ENCODE results near the gene ASIC4.

DNA sequence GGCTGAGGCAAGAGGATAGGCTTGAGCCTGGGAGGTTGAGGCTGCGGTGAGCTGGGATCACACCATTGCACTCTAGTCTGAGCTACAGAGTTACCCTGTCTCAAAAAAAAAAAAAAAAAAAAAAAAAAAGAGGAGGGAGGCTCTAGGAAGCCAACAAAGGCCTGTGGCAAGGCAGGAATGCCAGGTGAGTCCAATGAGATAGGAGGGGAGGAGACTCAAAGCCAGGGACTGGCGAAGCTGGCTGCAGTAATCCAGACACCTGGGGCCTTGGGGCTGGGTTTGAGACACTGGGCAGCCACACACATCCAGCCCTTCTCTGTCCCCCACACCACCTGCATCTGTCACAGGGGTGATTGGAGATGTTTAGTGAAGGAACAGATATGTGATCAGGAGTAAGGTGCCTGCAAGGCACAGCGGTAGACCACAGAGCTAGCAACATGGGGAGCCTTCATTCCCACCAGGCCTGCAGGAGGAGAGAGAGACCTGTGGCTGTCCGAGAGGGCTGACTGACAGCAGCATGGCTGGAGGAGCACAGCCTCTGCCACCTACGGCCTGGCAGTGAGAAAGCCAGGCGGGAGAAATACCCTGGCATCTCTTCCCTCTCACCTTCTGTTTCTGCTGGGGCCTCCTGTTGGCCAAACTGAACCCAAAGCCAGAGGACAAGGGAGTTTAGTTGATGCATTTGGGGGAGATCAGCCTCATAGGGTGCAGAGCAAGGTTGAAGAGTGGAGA, 19.8 kb downstream of the ASIC4 start:
- TF ChIP-seq, protein P1, sequence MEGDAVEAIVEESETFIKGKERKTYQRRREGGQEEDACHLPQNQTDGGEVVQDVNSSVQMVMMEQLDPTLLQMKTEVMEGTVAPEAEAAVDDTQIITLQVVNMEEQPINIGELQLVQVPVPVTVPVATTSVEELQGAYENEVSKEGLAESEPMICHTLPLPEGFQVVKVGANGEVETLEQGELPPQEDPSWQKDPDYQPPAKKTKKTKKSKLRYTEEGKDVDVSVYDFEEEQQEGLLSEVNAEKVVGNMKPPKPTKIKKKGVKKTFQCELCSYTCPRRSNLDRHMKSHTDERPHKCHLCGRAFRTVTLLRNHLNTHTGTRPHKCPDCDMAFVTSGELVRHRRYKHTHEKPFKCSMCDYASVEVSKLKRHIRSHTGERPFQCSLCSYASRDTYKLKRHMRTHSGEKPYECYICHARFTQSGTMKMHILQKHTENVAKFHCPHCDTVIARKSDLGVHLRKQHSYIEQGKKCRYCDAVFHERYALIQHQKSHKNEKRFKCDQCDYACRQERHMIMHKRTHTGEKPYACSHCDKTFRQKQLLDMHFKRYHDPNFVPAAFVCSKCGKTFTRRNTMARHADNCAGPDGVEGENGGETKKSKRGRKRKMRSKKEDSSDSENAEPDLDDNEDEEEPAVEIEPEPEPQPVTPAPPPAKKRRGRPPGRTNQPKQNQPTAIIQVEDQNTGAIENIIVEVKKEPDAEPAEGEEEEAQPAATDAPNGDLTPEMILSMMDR (IDR thresholded peaks at IDR 0.05): no peak
- no peak for TF ChIP-seq POLR2AphosphoS5 (IDR thresholded peaks at IDR 0.05; ENCODE audit: low read depth, low read length)
